ENCODE data around the gene RAD51. TPM values are rescaled to one million over a fixed set of nuclear protein-coding genes. Genes with fewer than 3 reads are reported as not detected.
A peak's percentile ranks its signal among the peaks of the same experiment; 100 is the strongest.

The RAD51 gene
- total and polyA plus RNA-seq, 9 of the 15 experiments (the other 6 are each of a cell fraction or from before 2014, with no cell fraction given) = 16.0 to 63.8 (median 34.6) TPM

- TF ChIP-seq MYBL2 (IDR thresholded peaks at IDR 0.05; ENCODE audit: low read depth) (peak; percentile 56), MYBL2 (CRISPR knock-in tag; IDR thresholded peaks at IDR 0.05; ENCODE audit: borderline replicate concordance) (no peak), CCAR2 (IDR thresholded peaks at IDR 0.05; ENCODE audit: low read depth, low read length) (no peak), SIN3A (IDR thresholded peaks at IDR 0.05; ENCODE audit: borderline replicate concordance in 2 of 2, control insufficient read depth in 1 of 2, low read depth in 2 of 2, low read length in 2 of 2) (peak; percentile 75 to 97), HCFC1 (IDR thresholded peaks at IDR 0.05; ENCODE audit: low read depth, low read length) (peak; percentile 92), ZNF239 (CRISPR knock-in tag; IDR thresholded peaks at IDR 0.05) (no peak), SMARCA5 (IDR thresholded peaks at IDR 0.05) (no peak), CREBBP (IDR thresholded peaks at IDR 0.05; ENCODE audit: low read depth, low read length) (no peak), ZNF311 (CRISPR knock-in tag; IDR thresholded peaks at IDR 0.05) (no peak), ZNF668 (CRISPR knock-in tag; IDR thresholded peaks at IDR 0.05) (no peak), ZFX (CRISPR knock-in tag; IDR thresholded peaks at IDR 0.05) (peak; percentile 89), KDM2B (CRISPR knock-in tag; IDR thresholded peaks at IDR 0.05) (peak; percentile 82), ZNF316 (IDR thresholded peaks at IDR 0.05) (0 out of 2 replicates have a peak, but pooled peaks have one; percentile 9)
- TF ChIP-seq, protein P1, sequence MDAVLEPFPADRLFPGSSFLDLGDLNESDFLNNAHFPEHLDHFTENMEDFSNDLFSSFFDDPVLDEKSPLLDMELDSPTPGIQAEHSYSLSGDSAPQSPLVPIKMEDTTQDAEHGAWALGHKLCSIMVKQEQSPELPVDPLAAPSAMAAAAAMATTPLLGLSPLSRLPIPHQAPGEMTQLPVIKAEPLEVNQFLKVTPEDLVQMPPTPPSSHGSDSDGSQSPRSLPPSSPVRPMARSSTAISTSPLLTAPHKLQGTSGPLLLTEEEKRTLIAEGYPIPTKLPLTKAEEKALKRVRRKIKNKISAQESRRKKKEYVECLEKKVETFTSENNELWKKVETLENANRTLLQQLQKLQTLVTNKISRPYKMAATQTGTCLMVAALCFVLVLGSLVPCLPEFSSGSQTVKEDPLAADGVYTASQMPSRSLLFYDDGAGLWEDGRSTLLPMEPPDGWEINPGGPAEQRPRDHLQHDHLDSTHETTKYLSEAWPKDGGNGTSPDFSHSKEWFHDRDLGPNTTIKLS (IDR thresholded peaks at IDR 0.05; ENCODE audit: borderline replicate concordance, low read depth) = no peak
- TF ChIP-seq, protein P2, sequence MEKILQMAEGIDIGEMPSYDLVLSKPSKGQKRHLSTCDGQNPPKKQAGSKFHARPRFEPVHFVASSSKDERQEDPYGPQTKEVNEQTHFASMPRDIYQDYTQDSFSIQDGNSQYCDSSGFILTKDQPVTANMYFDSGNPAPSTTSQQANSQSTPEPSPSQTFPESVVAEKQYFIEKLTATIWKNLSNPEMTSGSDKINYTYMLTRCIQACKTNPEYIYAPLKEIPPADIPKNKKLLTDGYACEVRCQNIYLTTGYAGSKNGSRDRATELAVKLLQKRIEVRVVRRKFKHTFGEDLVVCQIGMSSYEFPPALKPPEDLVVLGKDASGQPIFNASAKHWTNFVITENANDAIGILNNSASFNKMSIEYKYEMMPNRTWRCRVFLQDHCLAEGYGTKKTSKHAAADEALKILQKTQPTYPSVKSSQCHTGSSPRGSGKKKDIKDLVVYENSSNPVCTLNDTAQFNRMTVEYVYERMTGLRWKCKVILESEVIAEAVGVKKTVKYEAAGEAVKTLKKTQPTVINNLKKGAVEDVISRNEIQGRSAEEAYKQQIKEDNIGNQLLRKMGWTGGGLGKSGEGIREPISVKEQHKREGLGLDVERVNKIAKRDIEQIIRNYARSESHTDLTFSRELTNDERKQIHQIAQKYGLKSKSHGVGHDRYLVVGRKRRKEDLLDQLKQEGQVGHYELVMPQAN (IDR thresholded peaks at IDR 0.05; ENCODE audit: borderline replicate concordance) = peak; percentile 98
- TF ChIP-seq, protein P3, sequence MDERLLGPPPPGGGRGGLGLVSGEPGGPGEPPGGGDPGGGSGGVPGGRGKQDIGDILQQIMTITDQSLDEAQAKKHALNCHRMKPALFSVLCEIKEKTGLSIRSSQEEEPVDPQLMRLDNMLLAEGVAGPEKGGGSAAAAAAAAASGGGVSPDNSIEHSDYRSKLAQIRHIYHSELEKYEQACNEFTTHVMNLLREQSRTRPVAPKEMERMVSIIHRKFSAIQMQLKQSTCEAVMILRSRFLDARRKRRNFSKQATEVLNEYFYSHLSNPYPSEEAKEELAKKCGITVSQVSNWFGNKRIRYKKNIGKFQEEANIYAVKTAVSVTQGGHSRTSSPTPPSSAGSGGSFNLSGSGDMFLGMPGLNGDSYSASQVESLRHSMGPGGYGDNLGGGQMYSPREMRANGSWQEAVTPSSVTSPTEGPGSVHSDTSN (CRISPR knock-in tag; IDR thresholded peaks at IDR 0.05; ENCODE audit: low read depth) = no peak
- TF ChIP-seq, protein P3 (tag; conservative IDR thresholded peaks at IDR 0.05; ENCODE audit: low read depth) = no peak
- TF ChIP-seq, protein P4, sequence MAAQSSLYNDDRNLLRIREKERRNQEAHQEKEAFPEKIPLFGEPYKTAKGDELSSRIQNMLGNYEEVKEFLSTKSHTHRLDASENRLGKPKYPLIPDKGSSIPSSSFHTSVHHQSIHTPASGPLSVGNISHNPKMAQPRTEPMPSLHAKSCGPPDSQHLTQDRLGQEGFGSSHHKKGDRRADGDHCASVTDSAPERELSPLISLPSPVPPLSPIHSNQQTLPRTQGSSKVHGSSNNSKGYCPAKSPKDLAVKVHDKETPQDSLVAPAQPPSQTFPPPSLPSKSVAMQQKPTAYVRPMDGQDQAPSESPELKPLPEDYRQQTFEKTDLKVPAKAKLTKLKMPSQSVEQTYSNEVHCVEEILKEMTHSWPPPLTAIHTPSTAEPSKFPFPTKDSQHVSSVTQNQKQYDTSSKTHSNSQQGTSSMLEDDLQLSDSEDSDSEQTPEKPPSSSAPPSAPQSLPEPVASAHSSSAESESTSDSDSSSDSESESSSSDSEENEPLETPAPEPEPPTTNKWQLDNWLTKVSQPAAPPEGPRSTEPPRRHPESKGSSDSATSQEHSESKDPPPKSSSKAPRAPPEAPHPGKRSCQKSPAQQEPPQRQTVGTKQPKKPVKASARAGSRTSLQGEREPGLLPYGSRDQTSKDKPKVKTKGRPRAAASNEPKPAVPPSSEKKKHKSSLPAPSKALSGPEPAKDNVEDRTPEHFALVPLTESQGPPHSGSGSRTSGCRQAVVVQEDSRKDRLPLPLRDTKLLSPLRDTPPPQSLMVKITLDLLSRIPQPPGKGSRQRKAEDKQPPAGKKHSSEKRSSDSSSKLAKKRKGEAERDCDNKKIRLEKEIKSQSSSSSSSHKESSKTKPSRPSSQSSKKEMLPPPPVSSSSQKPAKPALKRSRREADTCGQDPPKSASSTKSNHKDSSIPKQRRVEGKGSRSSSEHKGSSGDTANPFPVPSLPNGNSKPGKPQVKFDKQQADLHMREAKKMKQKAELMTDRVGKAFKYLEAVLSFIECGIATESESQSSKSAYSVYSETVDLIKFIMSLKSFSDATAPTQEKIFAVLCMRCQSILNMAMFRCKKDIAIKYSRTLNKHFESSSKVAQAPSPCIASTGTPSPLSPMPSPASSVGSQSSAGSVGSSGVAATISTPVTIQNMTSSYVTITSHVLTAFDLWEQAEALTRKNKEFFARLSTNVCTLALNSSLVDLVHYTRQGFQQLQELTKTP (IDR thresholded peaks at IDR 0.05; ENCODE audit: low read depth in 1 of 2, partially characterized antibody in 2 of 2) = peak in 1 of 2 experiments; percentile 95
These were observed at the start of gene RAD51 (continued) for GRCh38 chr15:40694688-40695468.
